Upper lobe of left lung (tissue), 4 donors: ENCODE results near the gene ZSCAN10.

Experiments
- POLR2A ChIP-seq, 4 donors: fragments of 450-650 bp; IDR thresholded peaks; one replicate each; pipeline ENCODE4 v1.5.1; 2016 to 2017; ENCODE audit warnings: antibody characterized with exemption in 4 of 4, mild to moderate bottlenecking in 2 of 4
- POLR2AphosphoS5 ChIP-seq, 2 donors: sonication (generic); formaldehyde crosslinking; IDR thresholded peaks; one replicate each; pipeline ENCODE4 v1.5.1; 2017; ENCODE audit warnings: antibody characterized with exemption in 2 of 2

DNA sequence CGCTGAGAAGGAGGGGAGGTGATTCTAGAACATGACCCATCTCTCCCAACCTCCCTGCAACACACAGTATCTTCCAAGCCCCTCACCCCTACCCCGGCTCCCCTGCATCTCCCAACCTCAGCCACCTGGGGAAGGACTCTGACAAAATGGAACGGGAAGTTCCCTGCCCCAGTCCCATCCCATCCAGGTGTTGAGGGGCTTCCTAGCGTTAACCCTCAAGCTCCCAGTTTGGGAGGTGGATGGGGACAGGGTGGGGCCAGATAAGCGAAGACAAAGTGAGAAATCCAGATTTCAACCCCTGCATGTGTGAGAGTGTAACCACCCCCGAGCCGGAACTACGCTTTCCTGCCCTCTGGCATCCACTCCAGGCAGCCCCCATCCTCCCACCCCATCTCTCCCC is 1.8 kb downstream of the ZSCAN10 start:
- TF ChIP-seq POLR2A (IDR thresholded peaks at IDR 0.05), result no peak
- no peak for TF ChIP-seq POLR2AphosphoS5 (IDR thresholded peaks at IDR 0.05)
